Esophagus (tissue), 2 donors: ENCODE measurements around the gene STRBP. TPM values are rescaled to one million over a fixed set of nuclear protein-coding genes. Genes with fewer than 3 reads are reported as not detected.

Experiments used
- H3K27ac ChIP-seq, 2 donors: one replicate each; pipeline ENCODE4 v1.5.1; 2013; ENCODE audit warnings: low read depth in 2 of 2, mild to moderate bottlenecking in 2 of 2, inconsistent platforms in 1 of 2, low read length in 1 of 2, moderate library complexity in 1 of 2
- H3K27me3 ChIP-seq, 2 donors: one replicate each; pipeline ENCODE4 v1.6.1; 2013; ENCODE audit warnings: low read length in 2 of 2, control low read depth in 1 of 2, mild to moderate bottlenecking in 1 of 2; ENCODE audit not compliant: insufficient read depth in 2 of 2, control insufficient read depth in 1 of 2
- H3K36me3 ChIP-seq, 2 donors: one replicate each; pipeline ENCODE4 v1.6.1; 2013; ENCODE audit warnings: low read length in 1 of 2; ENCODE audit not compliant: control insufficient read depth in 2 of 2, insufficient read depth in 2 of 2
- H3K4me1 ChIP-seq, 2 donors: one replicate each; pipeline ENCODE4 v1.6.1; 2013; ENCODE audit warnings: low read length in 1 of 2; ENCODE audit not compliant: control insufficient read depth in 2 of 2, insufficient read depth in 2 of 2
- H3K4me3 ChIP-seq, 2 donors: one replicate each; pipeline ENCODE4 v1.5.1; 2013; ENCODE audit warnings: low read length in 2 of 2, mild to moderate bottlenecking in 2 of 2, low read depth in 1 of 2, moderate library complexity in 1 of 2
- H3K9me3 ChIP-seq, 2 donors: one replicate each; pipeline ENCODE4 v1.6.1; 2013; ENCODE audit warnings: mild to moderate bottlenecking in 2 of 2, low read depth in 1 of 2, low read length in 1 of 2, moderate library complexity in 1 of 2; ENCODE audit not compliant: control insufficient read depth in 2 of 2, insufficient read depth in 1 of 2
- WGBS, 2 donors: extraction: QIAGEN DNeasy Blood & Tissue Kit; methylation state at CpG; one replicate each; pipeline ENCODE4 v1.1.7; 2013; 5-methylcytosine and 5-hydroxymethylcytosine counted together
- polyA plus RNA-seq, 2 donors: library from polyadenylated mRNA; stranded (reverse); fragments of 200-250 nt; gene quantifications; one replicate each; pipeline ENCODE4 v1.2.3, GENCODE V29; 2013
- donor health status: healthy with polysubstance abuse.
- donor health status: Bipolar disorder and iron deficiency.

Gene STRBP
- polyA plus RNA-seq, 2 donors: 16.9 to 26.9 TPM

DNA sequence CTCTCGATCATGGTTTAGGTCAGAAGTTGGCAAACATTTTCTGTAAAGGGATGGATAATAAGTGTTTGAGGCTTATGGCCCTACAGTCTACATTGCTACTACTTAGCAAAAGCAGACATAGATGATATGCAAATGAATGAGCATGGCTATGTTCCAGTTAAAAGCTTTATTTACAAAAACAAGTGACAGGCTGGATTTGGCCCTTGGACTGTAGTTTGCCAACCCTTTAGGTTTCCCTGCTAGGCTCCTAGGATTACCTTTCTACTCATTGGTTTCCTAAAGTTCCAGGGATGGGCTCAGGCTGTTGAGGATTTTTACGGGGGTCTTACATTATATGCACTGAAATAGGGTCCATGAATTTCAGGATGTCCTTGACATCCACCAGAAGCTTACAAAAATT, 177.4 kb downstream of the STRBP start:
- Histone ChIP-seq H3K4me3 (no peak overlapping the region), H3K27me3 (no peaks in the 10 kb centered on the region), H3K4me1 (no peaks in the 10 kb centered on the region), H3K9me3 (no peaks in the 10 kb centered on the region), H3K27ac (no peak overlapping the region), H3K36me3 (peaks cover 0 to 16% of the 10 kb centered on the region in 2 donors)
- WGBS, 2 donors: 86 to 91% methylated on average over 2 of the region's 2 CpGs

DNA sequence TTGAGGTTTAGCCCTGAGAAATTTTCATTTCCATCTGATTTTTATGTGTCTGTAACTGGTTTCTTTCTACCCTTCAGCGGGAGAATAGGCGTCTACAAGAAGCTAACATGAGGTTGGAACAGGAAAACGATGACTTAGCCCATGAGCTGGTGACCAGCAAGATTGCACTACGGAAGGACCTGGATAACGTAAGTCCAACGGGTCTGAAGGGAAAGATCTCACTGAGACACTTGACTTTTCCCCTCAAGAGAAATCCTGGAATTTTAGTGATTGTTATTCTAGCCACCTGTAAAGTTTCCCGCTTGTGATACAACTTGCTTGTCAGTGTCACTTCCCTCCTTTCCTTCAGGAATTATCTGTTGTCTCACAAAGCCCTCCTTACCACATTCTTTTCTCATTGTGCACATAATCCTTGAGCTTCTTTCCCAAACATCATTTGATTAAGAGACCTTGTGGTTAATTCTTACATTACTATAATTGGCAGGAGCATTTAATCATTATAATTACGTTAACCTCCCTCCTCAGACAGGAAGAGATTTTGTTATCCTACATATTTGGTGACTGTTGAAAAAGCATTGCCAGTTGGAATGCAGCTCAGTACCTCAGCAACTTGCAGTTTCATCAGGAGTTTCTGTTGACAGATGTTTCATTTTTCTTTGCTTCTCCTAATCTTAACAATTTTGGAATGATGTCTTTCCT, 178.0 kb downstream of the STRBP start:
- WGBS, 2 donors: 84 to 88% methylated on average over 8 of the region's 8 CpGs
- Histone ChIP-seq H3K4me1 (no peaks in the 10 kb centered on the region), H3K36me3 (peaks cover 0 to 16% of the 10 kb centered on the region in 2 donors), H3K4me3 (no peak overlapping the region), H3K27ac (no peak overlapping the region), H3K9me3 (no peaks in the 10 kb centered on the region), H3K27me3 (no peaks in the 10 kb centered on the region)

GRCh38 chr9:123089790-123090189, 178.6 kb downstream of the STRBP start:
- Histone ChIP-seq H3K36me3 (peaks cover 2 to 17% of the 10 kb centered on the region in 2 donors), H3K27ac (no peak overlapping the region), H3K4me3 (no peak overlapping the region), H3K27me3 (no peaks in the 10 kb centered on the region), H3K4me1 (no peaks in the 10 kb centered on the region), H3K9me3 (no peaks in the 10 kb centered on the region)
- WGBS, 2 donors: 94 to 96% methylated on average over 5 of the region's 5 CpGs

DNA sequence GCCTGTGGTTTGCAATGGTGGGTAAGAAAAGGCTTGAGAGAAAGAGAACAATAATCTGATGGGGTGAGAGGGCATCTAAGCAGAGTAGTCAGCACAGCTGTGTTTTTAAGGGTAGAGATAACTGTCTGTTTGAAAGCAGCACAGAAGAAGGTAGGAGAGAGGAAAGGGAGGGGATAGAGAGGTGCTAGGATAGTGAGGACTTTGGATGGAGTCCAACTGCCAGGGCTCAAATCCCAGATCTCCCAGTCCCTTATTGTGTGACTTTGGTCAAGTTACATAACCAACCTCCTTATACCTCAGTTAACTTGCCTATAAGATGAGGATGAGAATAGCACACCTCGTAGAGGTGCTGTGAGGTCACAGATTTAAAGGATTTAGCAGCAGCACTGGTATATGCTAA, 179.3 kb downstream of the STRBP start:
- Histone ChIP-seq H3K4me1 (no peaks in the 10 kb centered on the region), H3K27me3 (no peaks in the 10 kb centered on the region), H3K27ac (no peak overlapping the region), H3K9me3 (no peaks in the 10 kb centered on the region), H3K4me3 (no peak overlapping the region), H3K36me3 (peaks cover 4 to 18% of the 10 kb centered on the region in 2 donors)
- 85 to 86% methylated on average over 1 of the region's 1 CpG for WGBS, 2 donors

- 89 to 94% methylated on average over 4 of the region's 4 CpGs for WGBS, 2 donors
- Histone ChIP-seq H3K4me1 (no peaks in the 10 kb centered on the region), H3K4me3 (no peak overlapping the region), H3K27me3 (no peaks in the 10 kb centered on the region), H3K27ac (no peak overlapping the region), H3K9me3 (no peaks in the 10 kb centered on the region), H3K36me3 (peaks cover 4 to 16% of the 10 kb centered on the region in 2 donors)
Observed at GRCh38 chr9:123087359-123087888, 181.0 kb downstream of the STRBP start.

DNA sequence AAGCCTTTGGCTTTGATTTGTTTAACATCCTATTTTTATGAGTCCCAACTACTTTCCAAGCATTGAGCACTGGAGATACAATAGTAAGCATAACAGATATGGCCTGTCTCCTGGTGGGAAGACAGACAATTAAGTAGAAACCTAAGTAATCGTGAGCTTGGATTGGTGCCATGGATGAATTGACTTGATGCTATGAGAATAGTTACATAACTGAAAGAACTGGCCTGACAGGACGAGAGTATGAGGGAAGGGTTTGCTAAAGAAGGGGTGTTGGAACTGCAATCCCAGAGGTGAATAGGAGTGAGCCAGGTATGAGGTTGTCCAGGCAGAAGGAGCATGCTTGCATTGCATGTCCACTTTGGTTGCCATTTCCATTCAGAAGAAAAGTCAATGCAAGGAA, 182.5 kb downstream of the STRBP start:
- H3K4me1 ChIP-seq: no peaks in the 10 kb centered on the region
- H3K4me3 ChIP-seq: no peak overlapping the region
- no peaks in the 10 kb centered on the region for H3K27me3 ChIP-seq
- WGBS, 2 donors: 38 to 44% methylated on average over 2 of the region's 2 CpGs
- H3K9me3 ChIP-seq: no peaks in the 10 kb centered on the region
- no peak overlapping the region for H3K27ac ChIP-seq
- peaks cover 4 to 15% of the 10 kb centered on the region in 2 donors for H3K36me3 ChIP-seq

DNA sequence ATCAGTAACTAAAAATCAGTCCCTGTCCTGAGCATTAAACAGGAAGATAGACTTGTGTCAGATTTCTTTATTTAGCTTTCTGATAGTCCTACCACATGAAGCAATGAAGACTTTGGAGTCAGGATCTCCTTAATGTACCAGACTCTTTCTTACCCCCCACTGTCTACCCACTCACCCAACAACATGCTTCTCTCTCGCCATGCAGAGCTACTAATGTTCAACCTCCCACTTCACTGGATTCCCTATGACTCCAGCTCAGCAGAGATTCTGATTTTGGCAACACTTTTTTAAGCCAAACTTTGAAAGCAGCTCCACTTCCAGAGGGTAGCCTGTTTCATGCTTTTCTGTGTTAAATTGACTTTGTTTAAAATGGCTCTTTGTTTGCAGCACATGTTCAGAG, 184.1 kb downstream of the STRBP start:
- no peaks in the 10 kb centered on the region for H3K4me1 ChIP-seq
- H3K27me3 ChIP-seq: no peaks in the 10 kb centered on the region
- H3K27ac ChIP-seq: no peak overlapping the region
- H3K9me3 ChIP-seq: no peaks in the 10 kb centered on the region
- peaks cover 8 to 16% of the 10 kb centered on the region in 2 donors for H3K36me3 ChIP-seq
- WGBS, 2 donors: 97 to 100% methylated on average over 1 of the region's 1 CpG
- no peak overlapping the region for H3K4me3 ChIP-seq

GRCh38 chr9:123083680-123084079, 184.7 kb downstream of the STRBP start:
- H3K4me1 ChIP-seq: no peaks in the 10 kb centered on the region
- H3K9me3 ChIP-seq: no peaks in the 10 kb centered on the region
- peaks cover 9 to 17% of the 10 kb centered on the region in 2 donors for H3K36me3 ChIP-seq
- H3K4me3 ChIP-seq: no peak overlapping the region
- H3K27me3 ChIP-seq: no peaks in the 10 kb centered on the region
- H3K27ac ChIP-seq: no peak overlapping the region
- 73 to 77% methylated on average over 6 of the region's 6 CpGs for WGBS, 2 donors

DNA sequence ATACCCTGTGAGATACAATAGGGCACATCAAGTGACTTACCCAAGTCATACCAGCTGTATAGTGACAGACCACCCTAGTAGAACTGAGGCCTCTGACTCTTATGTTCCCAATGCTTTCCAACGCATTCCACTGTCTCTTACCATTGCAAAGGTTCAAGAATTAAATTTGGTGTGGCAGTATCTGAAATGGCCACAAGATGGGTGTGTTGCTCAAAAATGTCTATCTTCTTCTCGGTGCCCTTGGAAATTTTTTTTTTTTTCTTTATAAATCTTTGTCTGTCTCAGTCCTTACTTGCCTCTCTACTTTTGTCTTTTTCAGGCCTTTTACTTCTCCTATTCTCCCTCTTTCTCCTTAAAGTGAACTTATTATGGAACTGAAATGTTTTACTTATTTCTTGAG, 186.6 kb downstream of the STRBP start:
- no peaks in the 10 kb centered on the region for H3K4me1 ChIP-seq
- no peak overlapping the region for H3K27ac ChIP-seq
- peaks cover 9 to 14% of the 10 kb centered on the region in 2 donors for H3K36me3 ChIP-seq
- no peaks in the 10 kb centered on the region for H3K9me3 ChIP-seq
- no peaks in the 10 kb centered on the region for H3K27me3 ChIP-seq
- 31 to 39% methylated on average over 2 of the region's 2 CpGs for WGBS, 2 donors
- no peak overlapping the region for H3K4me3 ChIP-seq

- no peak overlapping the region for H3K4me3 ChIP-seq
- H3K27ac ChIP-seq: no peak overlapping the region
- peaks cover 9 to 14% of the 10 kb centered on the region in 2 donors for H3K36me3 ChIP-seq
- H3K4me1 ChIP-seq: no peaks in the 10 kb centered on the region
- WGBS, 2 donors: 83 to 88% methylated on average over 3 of the region's 3 CpGs
- no peaks in the 10 kb centered on the region for H3K27me3 ChIP-seq
- H3K9me3 ChIP-seq: no peaks in the 10 kb centered on the region
Observed at GRCh38 chr9:123080444-123080843, 187.9 kb downstream of the STRBP start.
